K562 (cell line): ENCODE data around the gene ABAT. TPM values are rescaled to one million over a fixed set of nuclear protein-coding genes. Genes with fewer than 3 reads are reported as not detected.

Source experiments
- ASH1L ChIP-seq: fragments of 450-650 bp; IDR thresholded peaks from 2 replicates; pipeline ENCODE4 v1.6.1; 2018; ENCODE audit warnings: borderline replicate concordance, mild to moderate bottlenecking, low read depth; ENCODE audit not compliant: partially characterized antibody
- ATF7 ChIP-seq: fragments of 450-650 bp; IDR thresholded peaks from 2 replicates; pipeline ENCODE4 v1.7.1; 2014; ENCODE audit warnings: mild to moderate bottlenecking, moderate library complexity
- C11orf30 ChIP-seq: fragments of 450-650 bp; IDR thresholded peaks from 2 replicates; pipeline ENCODE4 v1.6.1; 2016; ENCODE audit warnings: low read depth, mild to moderate bottlenecking
- ETV1 ChIP-seq: fragments of 450-650 bp; conservative IDR thresholded peaks from 2 replicates; pipeline ENCODE4 v1.6.1; 2016; ENCODE audit warnings: missing genetic modification characterization, control low read depth, low read depth, missing compliant biosample characterization
- KDM2B ChIP-seq: fragments of 250-450 bp; sonication (Bioruptor Pico); IDR thresholded peaks from 2 replicates; pipeline ENCODE4 v1.8.0; 2021; ENCODE audit warnings: mild to moderate bottlenecking, moderate library complexity
- KDM5B ChIP-seq: fragments of 200-600 bp; sonication (generic); IDR thresholded peaks from 2 replicates; pipeline ENCODE4 v1.6.1; 2012; ENCODE audit warnings: low read depth, mild to moderate bottlenecking, moderate library complexity, low read length, control low read depth, inconsistent platforms; ENCODE audit not compliant: insufficient replicate concordance
- KLF1 ChIP-seq: fragments of 450-650 bp; IDR thresholded peaks from 2 replicates; pipeline ENCODE4 v1.6.1; 2016; ENCODE audit warnings: missing genetic modification characterization, missing compliant biosample characterization
- MCM5 ChIP-seq: fragments of 450-650 bp; IDR thresholded peaks from 2 replicates; pipeline ENCODE4 v1.6.1; 2016; ENCODE audit warnings: low read depth
- MXI1 ChIP-seq: IDR thresholded peaks from 2 replicates; pipeline ENCODE4 v1.6.1; 2011; ENCODE audit warnings: low read depth, mild to moderate bottlenecking, improper control_type of control experiment, low read length
- NBN ChIP-seq: fragments of 450-650 bp; IDR thresholded peaks from 2 replicates; pipeline ENCODE4 v1.6.1; 2016; ENCODE audit warnings: low read depth, mild to moderate bottlenecking
- PHTF2 ChIP-seq: fragments of 250-450 bp; sonication (Bioruptor Pico); IDR thresholded peaks from 2 replicates; pipeline ENCODE4 v1.5.0; 2021; ENCODE audit warnings: mild to moderate bottlenecking
- SMARCE1 ChIP-seq: fragments of 450-650 bp; IDR thresholded peaks from 2 replicates; pipeline ENCODE4 v1.7.1; 2016; ENCODE audit warnings: mild to moderate bottlenecking
- SRSF3 ChIP-seq: fragments of 200-400 bp; formaldehyde crosslinking; IDR thresholded peaks from 2 replicates; pipeline ENCODE4 v1.6.1; 2016; ENCODE audit warnings: mild to moderate bottlenecking, low read length, moderate library complexity; ENCODE audit not compliant: insufficient read depth
- TSHZ1 ChIP-seq: fragments of 250-450 bp; sonication (Bioruptor Pico); IDR thresholded peaks from 2 replicates; pipeline ENCODE4 v1.4.0; 2020; ENCODE audit warnings: mild to moderate bottlenecking, moderate library complexity
- ZNF224 ChIP-seq: sonication (generic); formaldehyde crosslinking; IDR thresholded peaks from 2 replicates; pipeline ENCODE4 v1.8.0; 2022; ENCODE audit warnings: mild to moderate bottlenecking, missing genetic modification reagents
- ZNF274 ChIP-seq: IDR thresholded peaks from 2 replicates; pipeline ENCODE4 v1.6.1; 2011; ENCODE audit warnings: low read depth, mild to moderate bottlenecking, low read length, moderate library complexity, borderline replicate concordance
- ZNF584 ChIP-seq: fragments of 200-800 bp; sonication (Bioruptor generic); IDR thresholded peaks from 2 replicates; pipeline ENCODE4 v1.6.1; 2016; ENCODE audit warnings: low read depth, mild to moderate bottlenecking, missing genetic modification characterization, missing compliant biosample characterization
- ZNF639 ChIP-seq, 2 experiments: fragments of 200-800 bp in 1 of 2; sonication (Bioruptor generic) in 1 of 2; sonication (generic) in 1 of 2; formaldehyde crosslinking in 1 of 2; IDR thresholded peaks in 1 of 2; conservative IDR thresholded peaks in 1 of 2; 2 replicates each; pipeline versions ENCODE4 v1.5.0 to v1.6.1; 2016 to 2020; ENCODE audit warnings: missing compliant biosample characterization in 1 of 2, missing genetic modification characterization in 1 of 2, missing genetic modification reagents in 1 of 2
- polyA plus RNA-seq, 8 experiments: library from polyadenylated mRNA; depleted of rRNA in 4 of 8; stranded (reverse) in 5 of 8; unstranded in 3 of 8; fragments of >200 nt; fragmentation: Nextera tagmentation in 2 of 8; fragmentation: Illumina TruSeq in 1 of 8; extraction: Ambion mirVana in 2 of 8; extraction: Trizol in 1 of 8; gene quantifications; 2 replicates each; pipeline versions ENCODE4 v1.2.1 to v1.2.3, GENCODE V29; 2011 to 2014; ENCODE audit warnings: inconsistent platforms in 1 of 8, missing spikeins in 1 of 8
- total RNA-seq, 7 experiments: library from RNA; depleted of rRNA in 6 of 7; stranded (reverse); fragments of >200 nt in 6 of 7; fragmentation: Illumina TruSeq in 2 of 7; extraction: Trizol in 2 of 7; gene quantifications; 2 replicates each; pipeline versions ENCODE4 v1.2.1 to v1.2.3, GENCODE V29; 2011 to 2021; ENCODE audit warnings: low replicate concordance in 1 of 7
- TF ChIP-seq, protein P1 (sequence below): fragments of 250-450 bp; sonication (Bioruptor Pico); IDR thresholded peaks from 2 replicates; pipeline ENCODE4 v1.8.0; 2021; ENCODE audit warnings: moderate library complexity, mild to moderate bottlenecking, inconsistent platforms

The ABAT gene
- total and polyA plus RNA-seq, 9 of the 15 experiments (the other 6 are each of a cell fraction or from before 2014, with no cell fraction given), result 0.01 to 0.49 (median 0.10) TPM

DNA sequence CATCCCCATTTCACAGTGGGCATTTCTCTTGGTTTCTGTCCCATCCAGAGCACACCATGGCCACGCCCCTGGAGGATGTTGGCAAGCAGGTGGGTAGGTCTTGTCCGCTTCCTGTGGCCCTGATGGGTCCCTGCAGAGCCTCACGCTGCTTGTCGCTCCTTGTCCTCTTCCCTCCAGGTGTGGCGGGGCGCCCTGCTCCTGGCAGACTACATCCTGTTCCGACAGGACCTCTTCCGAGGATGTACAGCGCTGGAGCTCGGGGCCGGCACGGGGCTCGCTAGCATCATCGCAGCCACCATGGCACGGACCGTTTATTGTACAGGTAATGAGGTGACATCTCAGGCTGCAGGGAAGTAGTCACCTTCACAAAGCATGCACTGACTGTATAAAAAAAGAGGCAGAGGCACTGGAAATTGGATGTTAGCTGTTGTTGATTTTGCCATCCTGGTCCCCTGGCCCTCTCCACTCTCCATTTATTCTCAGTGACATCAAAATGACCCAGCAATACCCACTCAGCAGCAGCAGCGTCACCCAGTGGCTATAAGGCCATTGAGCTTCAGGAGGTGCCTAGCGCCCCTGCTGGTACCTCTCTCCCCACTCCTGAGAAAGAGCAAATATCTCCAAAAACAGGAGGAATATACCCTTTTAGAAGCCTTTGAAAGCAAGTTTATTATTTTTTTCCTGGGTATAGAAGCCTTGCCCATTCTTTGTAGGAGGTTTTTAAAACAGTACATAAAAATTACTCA is 39.3 kb upstream of the ABAT start (continued):
- TF ChIP-seq ASH1L (no peak), ZNF639 (CRISPR knock-in tag; conservative IDR thresholded peaks at IDR 0.05 in 1 of 2, IDR thresholded peaks at IDR 0.05 in 1 of 2) (no peak), KDM2B (CRISPR knock-in tag) (no peak), ETV1 (tag) (no peak), ZNF224 (CRISPR knock-in tag) (no peak), C11orf30 (no peak), ATF7 (0 out of 2 replicates have a peak, but pooled peaks have one; percentile 19), MXI1 (no peak), NBN (no peak), MCM5 (no peak), SMARCE1 (no peak), KDM5B (no peak), ZNF584 (no peak), SRSF3 (no peak), PHTF2 (CRISPR knock-in tag) (no peak), KLF1 (tag) (no peak), TSHZ1 (CRISPR knock-in tag) (no peak), ZNF274 (no peak)
- TF ChIP-seq, protein P1, sequence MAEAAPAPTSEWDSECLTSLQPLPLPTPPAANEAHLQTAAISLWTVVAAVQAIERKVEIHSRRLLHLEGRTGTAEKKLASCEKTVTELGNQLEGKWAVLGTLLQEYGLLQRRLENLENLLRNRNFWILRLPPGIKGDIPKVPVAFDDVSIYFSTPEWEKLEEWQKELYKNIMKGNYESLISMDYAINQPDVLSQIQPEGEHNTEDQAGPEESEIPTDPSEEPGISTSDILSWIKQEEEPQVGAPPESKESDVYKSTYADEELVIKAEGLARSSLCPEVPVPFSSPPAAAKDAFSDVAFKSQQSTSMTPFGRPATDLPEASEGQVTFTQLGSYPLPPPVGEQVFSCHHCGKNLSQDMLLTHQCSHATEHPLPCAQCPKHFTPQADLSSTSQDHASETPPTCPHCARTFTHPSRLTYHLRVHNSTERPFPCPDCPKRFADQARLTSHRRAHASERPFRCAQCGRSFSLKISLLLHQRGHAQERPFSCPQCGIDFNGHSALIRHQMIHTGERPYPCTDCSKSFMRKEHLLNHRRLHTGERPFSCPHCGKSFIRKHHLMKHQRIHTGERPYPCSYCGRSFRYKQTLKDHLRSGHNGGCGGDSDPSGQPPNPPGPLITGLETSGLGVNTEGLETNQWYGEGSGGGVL (CRISPR knock-in tag), result no peak
